HG02610 (cell line): ENCODE data around the gene PRKAG2.
"Not testable (repeated sequence)": the region's sequence is repeated elsewhere in the genome, so short reads cannot be mapped to it uniquely, and the experiment has no call there.

Source experiments
- ATAC-seq: cut with Tn5 transposase; IDR thresholded peaks from one replicate; pipeline ENCODE4 v1.9.1; 2021; ENCODE audit warnings: mild to moderate bottlenecking, moderate library complexity; ENCODE audit not compliant: unreplicated experiment

The PRKAG2 gene

DNA sequence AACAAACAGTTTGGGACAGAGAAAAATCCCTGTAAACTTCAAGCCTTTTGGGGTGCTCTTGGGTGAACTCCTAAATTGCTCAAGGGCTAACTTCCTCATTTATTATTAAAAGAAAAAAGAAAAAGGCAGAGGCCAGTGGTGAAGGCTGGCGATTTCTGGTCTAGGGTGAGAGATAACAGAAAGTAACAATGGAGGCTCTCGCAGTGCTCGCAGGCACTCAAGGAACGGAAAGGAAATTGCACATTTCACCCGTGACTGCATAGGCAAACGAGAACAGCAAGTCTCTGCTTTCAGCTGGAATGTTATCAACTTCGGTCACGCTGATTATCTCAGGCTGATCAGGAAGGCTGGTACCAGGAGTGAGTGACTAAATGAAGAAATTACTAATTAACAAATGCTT, 70.7 kb downstream of the PRKAG2 start:
- ATAC-seq: no peak

- ATAC-seq: no peak
These were observed 71.7 kb downstream of the PRKAG2 start for GRCh38 chr7:151805191-151805590.

GRCh38 chr7:151804756-151805155, 72.2 kb downstream of the PRKAG2 start:
- ATAC-seq: no peak

- no peak for ATAC-seq
These were observed 73.1 kb downstream of the PRKAG2 start for GRCh38 chr7:151803841-151804240.

DNA sequence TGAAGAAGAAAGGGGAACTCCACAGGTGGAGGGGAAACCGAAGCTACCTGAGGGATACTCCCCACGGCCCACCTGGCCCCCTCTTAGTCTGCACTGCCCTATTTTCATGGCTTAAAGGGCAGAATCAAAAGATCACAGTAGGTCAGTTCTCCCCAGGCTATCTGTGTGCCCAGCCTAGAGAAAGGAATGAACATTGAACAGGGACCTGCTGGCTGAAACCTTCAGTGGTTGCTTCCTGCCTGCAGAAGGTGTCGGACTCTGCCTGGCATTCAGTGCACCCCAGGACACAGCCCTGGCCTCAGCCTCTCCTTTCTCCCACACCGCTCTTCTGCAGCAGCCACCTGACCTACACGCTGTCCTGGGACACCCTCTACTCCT, 74.5 kb downstream of the PRKAG2 start:
- no peak for ATAC-seq

DNA sequence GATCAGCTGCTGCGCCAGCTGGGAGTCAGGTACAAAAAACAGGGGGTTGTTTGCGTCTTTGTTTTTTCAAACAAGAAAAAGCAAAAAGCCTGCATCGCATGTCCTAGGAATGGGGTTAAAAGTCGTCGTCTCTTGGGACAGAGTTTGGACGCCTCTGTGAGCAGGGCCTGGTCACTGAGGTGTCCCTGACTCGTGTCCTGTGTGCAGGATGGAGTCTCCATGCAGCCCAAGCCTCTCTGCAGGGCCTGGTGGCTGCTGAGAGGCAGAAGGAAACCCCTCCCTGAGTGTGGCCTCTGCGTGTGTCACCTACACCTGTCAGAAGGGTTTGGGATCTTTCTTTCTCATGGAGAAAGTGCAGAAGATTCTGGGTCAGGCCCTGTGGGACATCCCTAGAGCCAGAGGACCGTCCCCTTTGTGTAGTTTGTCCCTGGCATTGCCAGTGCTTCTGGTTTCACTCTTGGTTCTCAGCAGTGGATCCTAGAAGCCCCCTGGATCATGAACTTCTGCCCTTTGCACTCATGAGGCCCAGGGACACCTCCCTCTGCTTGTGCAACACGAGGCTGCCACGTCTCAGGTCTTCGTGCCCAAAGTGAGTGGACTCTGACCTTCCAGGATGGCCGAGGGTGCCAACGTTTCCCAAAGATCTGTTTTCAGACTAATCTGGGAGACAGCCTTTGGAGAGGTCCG, 75.0 kb downstream of the PRKAG2 start:
- ATAC-seq: no peak

DNA sequence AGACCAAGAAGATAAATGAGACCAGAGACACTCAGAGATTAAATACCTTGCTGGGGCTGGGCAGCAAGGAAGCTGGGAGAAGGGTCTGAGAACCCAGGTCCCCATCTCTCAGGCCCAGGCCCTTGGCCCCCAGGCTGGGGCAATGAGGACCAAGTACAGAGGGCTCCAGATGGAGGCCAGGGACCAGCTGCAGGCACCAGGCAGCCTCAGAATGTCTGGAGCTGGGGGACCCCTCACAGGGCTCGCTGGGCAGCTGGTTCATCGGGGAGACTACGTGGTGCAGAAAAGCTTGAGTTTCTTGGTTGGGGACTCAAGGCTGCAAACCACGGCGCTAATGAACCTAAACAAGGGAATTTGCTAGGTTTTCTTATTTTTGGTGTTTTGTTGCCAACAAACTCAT, 75.6 kb downstream of the PRKAG2 start:
- no peak for ATAC-seq

- no peak for ATAC-seq
These were observed 76.1 kb downstream of the PRKAG2 start for GRCh38 chr7:151800861-151801260.

GRCh38 chr7:151800391-151800790, 76.5 kb downstream of the PRKAG2 start:
- ATAC-seq: no peak

- ATAC-seq: no peak
These were observed 77.4 kb downstream of the PRKAG2 start for GRCh38 chr7:151799506-151799905.

DNA sequence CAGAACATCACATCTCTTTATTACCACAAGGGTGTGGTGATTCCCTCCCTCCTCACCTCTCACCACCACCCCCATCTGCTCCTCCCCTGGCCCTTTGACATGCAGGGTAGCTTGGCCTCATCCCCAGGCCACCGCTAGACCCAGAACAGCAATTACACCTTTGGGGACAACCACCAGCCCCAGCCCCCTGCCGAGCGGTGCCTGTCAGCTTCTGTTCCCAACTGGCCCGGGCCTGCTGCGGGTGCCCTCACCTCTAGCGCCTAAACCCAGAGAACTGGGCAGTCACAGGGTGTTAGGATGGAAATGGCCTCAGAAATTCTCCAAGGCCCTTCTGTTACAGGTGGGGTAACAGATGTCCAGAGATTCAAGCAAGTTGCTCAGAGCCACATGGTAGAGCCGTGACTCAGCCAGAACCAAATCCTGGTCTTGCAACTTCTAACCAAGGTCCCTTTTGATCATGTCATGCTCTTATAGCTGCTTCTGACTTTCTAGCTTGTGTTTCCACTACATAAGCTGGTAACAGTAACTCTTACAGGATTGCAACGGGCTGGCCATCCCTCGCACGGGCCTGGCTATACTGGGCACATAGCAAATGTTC, 78.0 kb downstream of the PRKAG2 start:
- ATAC-seq: no peak

- ATAC-seq: not testable (repeated sequence)
These were observed 79.1 kb downstream of the PRKAG2 start for GRCh38 chr7:151797667-151798307.

DNA sequence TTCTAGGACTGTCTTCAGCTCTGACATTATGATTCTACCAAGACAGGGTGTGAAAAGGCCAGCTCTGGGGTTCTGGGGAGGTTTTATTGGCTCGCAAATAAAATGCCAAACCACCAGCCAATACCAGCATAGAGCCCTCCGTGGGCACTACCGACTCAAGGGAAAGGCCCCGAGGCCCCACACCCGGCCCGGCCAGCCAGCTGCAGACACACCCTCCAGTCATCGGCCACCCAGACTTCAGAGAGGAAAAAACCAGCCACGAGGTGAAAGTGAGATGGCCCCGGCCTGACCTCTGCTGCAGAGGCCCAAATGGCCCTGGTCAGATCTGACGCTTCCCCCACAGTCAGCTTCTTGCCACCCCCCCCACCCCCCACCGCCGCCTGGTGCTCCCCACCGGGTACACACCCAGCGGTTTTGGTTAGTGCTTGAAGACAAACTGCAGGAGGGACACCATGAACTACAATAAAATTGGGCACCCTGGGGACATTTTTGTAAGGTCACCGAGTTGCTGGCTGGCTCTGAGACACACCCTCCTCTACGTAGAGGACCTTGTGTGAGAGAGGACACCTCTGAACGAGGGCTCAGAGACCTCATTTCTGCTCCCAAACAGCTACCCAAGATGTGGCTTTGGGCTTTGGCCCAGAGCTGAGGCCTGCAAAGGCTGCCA, 79.9 kb downstream of the PRKAG2 start:
- no peak for ATAC-seq

GRCh38 chr7:151796091-151796870, 80.6 kb downstream of the PRKAG2 start:
- ATAC-seq: no peak

DNA sequence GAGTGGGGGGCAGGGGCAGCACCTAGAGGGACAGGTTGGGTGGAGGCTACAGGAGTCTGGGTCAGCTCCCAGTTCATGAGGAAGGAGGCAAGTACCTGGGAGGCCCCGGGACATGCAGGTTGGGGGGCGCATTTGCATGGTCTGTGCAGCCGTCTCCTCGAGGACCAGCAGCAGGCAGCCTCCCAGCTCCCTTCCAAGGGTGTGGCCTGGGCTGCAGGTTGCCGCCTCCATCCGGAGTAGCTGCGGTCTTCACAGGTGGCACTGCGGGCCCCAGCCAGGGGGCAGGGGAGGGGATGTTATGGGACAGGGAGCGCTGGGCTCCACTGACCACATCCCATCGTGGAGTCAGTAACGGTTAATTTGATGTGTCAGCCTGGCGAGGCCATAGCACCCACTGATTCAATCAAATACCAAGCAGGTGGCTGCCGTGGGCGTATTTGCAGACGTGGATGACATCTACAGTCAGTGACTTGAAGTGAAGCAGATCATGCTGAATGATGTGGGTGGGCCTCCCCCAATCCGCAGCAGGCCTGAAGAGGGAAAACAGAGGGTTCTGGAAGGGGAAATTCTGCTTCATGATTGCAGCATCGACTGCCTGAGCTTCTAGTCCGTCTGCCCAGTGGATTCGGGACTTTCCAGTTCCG, 81.6 kb downstream of the PRKAG2 start:
- no peak for ATAC-seq

GRCh38 chr7:151794508-151795167, 82.3 kb downstream of the PRKAG2 start:
- ATAC-seq: no peak

DNA sequence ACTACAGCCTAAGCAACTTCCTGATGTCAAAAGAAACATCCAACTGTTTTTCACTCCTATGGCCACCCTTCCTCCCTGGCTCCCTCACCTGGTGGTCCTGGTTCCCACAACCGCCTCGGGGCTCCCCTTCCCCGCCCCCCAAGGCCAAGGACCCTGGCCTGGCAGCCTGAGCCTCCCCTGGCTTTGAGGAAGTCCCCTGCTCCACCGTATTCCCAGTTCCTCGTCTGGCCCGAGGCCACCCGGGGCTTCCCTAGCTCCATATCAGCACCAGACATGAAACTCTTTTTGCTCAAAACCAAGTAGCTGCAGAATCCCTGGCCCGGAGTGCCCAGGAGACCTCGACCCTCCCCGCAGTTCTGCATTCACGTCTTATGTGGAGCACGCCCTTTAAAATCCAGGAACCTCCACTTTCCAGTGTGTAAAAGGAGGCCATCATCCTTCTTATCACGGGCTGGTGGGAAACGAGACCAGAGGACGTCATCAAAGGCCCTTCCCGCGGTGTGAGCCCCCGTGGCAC, 82.9 kb downstream of the PRKAG2 start:
- no peak for ATAC-seq

DNA sequence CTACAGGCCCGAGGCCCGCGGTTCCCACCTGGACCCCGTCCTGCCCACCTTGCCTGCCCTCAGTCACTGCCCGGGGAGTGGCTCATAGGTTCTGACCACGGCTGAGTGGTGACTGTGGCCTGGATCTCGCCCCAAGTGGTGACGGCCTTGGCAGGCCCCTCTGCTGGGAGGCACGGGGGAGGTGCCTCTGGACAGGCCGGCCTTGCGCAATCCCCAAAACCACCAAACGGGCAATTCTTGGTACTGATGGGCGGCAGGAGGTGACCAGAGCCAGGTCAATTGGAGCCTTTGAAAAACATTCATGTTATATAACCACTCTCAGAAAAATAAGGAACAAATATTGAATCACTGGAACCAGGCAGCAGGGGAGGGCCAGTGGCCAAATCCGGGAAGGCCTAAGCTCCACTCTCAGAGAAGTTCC, 83.4 kb downstream of the PRKAG2 start:
- ATAC-seq: no peak

GRCh38 chr7:151792636-151793035, 84.3 kb downstream of the PRKAG2 start:
- ATAC-seq: no peak

DNA sequence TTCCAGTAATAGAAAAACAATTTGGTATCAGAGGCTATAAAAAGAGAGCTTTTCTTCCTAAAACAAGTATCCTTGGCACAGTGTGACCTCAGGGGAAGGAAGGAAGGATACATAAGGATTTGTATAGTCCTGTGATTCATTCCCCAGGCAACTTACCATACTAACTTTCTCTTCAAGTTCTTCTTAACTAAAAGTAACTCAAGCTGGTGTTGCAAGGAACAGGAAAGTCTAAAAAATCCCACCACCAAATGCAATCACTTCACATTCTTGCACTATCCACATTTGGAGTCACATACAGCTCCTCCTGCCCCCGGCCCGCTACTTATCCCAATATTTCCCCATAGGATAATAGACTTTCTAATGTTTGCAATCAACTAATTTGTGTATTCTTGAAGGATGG, 84.8 kb downstream of the PRKAG2 start:
- ATAC-seq: no peak
